Measurements from ENCODE around the gene ASB2.

Gene ASB2

DNA sequence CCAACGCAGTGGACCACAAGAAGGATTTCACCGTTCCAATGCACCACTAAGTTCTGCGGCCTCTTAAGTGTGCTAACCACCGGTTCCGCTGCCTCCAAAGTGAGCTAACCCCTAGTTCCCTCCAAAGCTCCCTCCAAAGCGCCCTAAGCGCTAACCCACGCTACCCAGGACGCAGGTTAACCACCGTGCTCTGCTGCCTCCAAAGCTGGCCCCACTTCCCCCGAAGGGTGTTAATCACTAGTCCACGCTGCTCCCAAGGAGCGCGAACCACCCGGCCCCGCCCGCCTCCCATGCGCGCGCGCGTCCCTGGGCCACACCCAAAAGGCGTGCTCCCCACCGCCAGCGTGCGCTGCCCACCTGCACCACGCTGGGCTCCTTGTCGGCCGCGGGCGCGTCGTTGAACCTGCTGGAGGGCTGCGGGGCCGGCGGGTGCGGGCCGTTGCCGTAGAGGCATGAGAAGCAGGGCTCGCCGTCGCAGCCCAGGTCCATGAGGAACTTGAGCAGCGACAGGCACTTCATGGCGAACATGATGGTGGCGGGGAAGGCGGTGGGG lies 37.5 kb downstream of the ASB2 start:
- Histone ChIP-seq H3K4me2 (ENCODE audit: insufficient read depth, low read length) (no peak overlapping the region), H3K4me1 (ENCODE audit: insufficient read depth, low read length) (no peaks in the 10 kb centered on the region), H3K4me3 (ENCODE audit: low read depth in 1 of 2, low read length in 2 of 2) (no peak overlapping the region), H3K27me3 (ENCODE audit: insufficient read depth, low read length, poor library complexity) (peaks cover 3% of the 10 kb centered on the region), H3K9ac (ENCODE audit: low read depth, low read length) (no peak overlapping the region), H3K79me2 (ENCODE audit: insufficient read depth, low read length) (no peaks in the 10 kb centered on the region), H3K9me3 (ENCODE audit: insufficient read depth, low read length, severe bottlenecking) (no peaks in the 10 kb centered on the region), H3K27ac (ENCODE audit: low read length) (no peak overlapping the region), H2AFZ (ENCODE audit: low read depth, low read length) (no peak overlapping the region), H4K20me1 (ENCODE audit: insufficient read depth, low read length) (peaks cover 16% of the 10 kb centered on the region), H3K36me3 (ENCODE audit: insufficient read depth, low read length) (no peaks in the 10 kb centered on the region)
- ATAC-seq (ENCODE audit: insufficient read depth, low read depth) (no peak), DNase-seq (no peak)
- TF ChIP-seq EZH2 (IDR thresholded peaks at IDR 0.05; ENCODE audit: borderline replicate concordance, low read depth, low read length, severe bottlenecking): no peak
- TF ChIP-seq, protein P1, sequence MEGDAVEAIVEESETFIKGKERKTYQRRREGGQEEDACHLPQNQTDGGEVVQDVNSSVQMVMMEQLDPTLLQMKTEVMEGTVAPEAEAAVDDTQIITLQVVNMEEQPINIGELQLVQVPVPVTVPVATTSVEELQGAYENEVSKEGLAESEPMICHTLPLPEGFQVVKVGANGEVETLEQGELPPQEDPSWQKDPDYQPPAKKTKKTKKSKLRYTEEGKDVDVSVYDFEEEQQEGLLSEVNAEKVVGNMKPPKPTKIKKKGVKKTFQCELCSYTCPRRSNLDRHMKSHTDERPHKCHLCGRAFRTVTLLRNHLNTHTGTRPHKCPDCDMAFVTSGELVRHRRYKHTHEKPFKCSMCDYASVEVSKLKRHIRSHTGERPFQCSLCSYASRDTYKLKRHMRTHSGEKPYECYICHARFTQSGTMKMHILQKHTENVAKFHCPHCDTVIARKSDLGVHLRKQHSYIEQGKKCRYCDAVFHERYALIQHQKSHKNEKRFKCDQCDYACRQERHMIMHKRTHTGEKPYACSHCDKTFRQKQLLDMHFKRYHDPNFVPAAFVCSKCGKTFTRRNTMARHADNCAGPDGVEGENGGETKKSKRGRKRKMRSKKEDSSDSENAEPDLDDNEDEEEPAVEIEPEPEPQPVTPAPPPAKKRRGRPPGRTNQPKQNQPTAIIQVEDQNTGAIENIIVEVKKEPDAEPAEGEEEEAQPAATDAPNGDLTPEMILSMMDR (IDR thresholded peaks at IDR 0.05; ENCODE audit: borderline replicate concordance, extremely low read depth, low read length, poor library complexity, severe bottlenecking): no peak

DNA sequence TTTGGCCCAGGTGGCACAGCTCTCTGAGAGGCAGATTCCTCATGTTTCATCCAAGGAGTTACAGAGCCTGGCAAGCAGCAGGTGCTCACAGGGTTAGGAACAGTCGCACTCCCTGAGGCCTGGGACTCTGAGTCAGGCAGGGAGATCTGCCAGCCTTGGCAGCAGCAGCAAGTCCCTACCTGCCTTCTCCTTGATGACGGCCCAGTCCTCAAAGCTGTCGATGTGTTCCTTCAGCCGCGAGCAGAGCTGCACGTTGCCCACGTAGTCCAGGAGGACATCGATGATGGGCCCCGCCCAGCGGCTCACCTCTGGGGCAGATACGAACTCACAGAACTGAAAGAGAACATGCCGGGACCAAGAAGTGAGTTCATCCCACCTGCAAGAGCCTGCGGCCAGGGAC lies 38.9 kb downstream of the ASB2 start:
- H3K27me3 ChIP-seq (ENCODE audit: insufficient read depth, low read length, poor library complexity): peaks cover 3% of the 10 kb centered on the region
- H4K20me1 ChIP-seq (ENCODE audit: insufficient read depth, low read length): peaks cover 16% of the 10 kb centered on the region
- no peaks in the 10 kb centered on the region for H3K9me3 ChIP-seq (ENCODE audit: insufficient read depth, low read length, severe bottlenecking)
- H3K4me3 ChIP-seq (ENCODE audit: low read depth in 1 of 2, low read length in 2 of 2): no peak overlapping the region
- no peak overlapping the region for H3K27ac ChIP-seq (ENCODE audit: low read length)
- no peaks in the 10 kb centered on the region for H3K36me3 ChIP-seq (ENCODE audit: insufficient read depth, low read length)
- H3K4me1 ChIP-seq (ENCODE audit: insufficient read depth, low read length): no peaks in the 10 kb centered on the region
- ATAC-seq (ENCODE audit: insufficient read depth, low read depth) (no peak), DNase-seq (no peak)
- H2AFZ ChIP-seq (ENCODE audit: low read depth, low read length): no peak overlapping the region
- no peak overlapping the region for H3K9ac ChIP-seq (ENCODE audit: low read depth, low read length)
- H3K4me2 ChIP-seq (ENCODE audit: insufficient read depth, low read length): no peak overlapping the region
- H3K79me2 ChIP-seq (ENCODE audit: insufficient read depth, low read length): no peaks in the 10 kb centered on the region
- TF ChIP-seq EZH2 (IDR thresholded peaks at IDR 0.05; ENCODE audit: borderline replicate concordance, low read depth, low read length, severe bottlenecking): no peak
- TF ChIP-seq, protein P1 (IDR thresholded peaks at IDR 0.05; ENCODE audit: borderline replicate concordance, extremely low read depth, low read length, poor library complexity, severe bottlenecking): no peak

DNA sequence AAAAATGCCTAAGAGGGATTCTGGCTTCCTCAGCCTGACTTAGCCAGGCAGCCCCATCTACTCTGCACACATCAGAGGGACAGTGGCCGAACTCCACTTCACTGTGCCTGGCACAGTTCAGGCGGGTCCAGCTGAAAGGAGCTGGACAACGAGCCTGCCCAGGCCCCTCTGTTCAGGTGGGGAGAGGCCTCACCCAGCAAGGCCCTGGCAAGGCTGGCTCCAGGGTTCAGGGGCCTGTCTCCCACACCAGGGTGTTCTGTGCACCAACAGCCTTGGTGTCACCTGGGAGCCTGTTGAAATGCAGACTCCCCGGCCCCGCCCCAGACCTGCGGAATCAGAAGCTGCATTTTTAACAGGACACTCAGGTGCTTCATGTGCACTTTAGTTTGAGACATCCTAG lies 39.4 kb downstream of the ASB2 start:
- ATAC-seq (ENCODE audit: insufficient read depth, low read depth): no peak

More for the DNA sequence above, 39.4 kb downstream of the ASB2 start:
- Histone ChIP-seq H3K4me3 (ENCODE audit: low read depth in 1 of 2, low read length in 2 of 2) (no peak overlapping the region), H3K9me3 (ENCODE audit: insufficient read depth, low read length, severe bottlenecking) (no peaks in the 10 kb centered on the region), H3K79me2 (ENCODE audit: insufficient read depth, low read length) (no peaks in the 10 kb centered on the region), H3K27ac (ENCODE audit: low read length) (no peak overlapping the region), H3K4me1 (ENCODE audit: insufficient read depth, low read length) (no peaks in the 10 kb centered on the region), H3K9ac (ENCODE audit: low read depth, low read length) (no peak overlapping the region), H4K20me1 (ENCODE audit: insufficient read depth, low read length) (peaks cover 16% of the 10 kb centered on the region), H3K27me3 (ENCODE audit: insufficient read depth, low read length, poor library complexity) (peaks cover 3% of the 10 kb centered on the region), H3K36me3 (ENCODE audit: insufficient read depth, low read length) (no peaks in the 10 kb centered on the region), H3K4me2 (ENCODE audit: insufficient read depth, low read length) (no peak overlapping the region), H2AFZ (ENCODE audit: low read depth, low read length) (no peak overlapping the region)
- DNase-seq: no peak
- no peak for TF ChIP-seq EZH2 (IDR thresholded peaks at IDR 0.05; ENCODE audit: borderline replicate concordance, low read depth, low read length, severe bottlenecking)
- TF ChIP-seq, protein P1 (IDR thresholded peaks at IDR 0.05; ENCODE audit: borderline replicate concordance, extremely low read depth, low read length, poor library complexity, severe bottlenecking): no peak

All from DND-41 (cell line).